ENCODE data around the gene PCP4L1.
"Not testable (repeated sequence)": the region's sequence is repeated elsewhere in the genome, so short reads cannot be mapped to it uniquely, and the experiment has no call there.

Gene PCP4L1

GRCh38 chr1:161229896-161230295, 28.6 kb upstream of the PCP4L1 start:
- no peak for DNase-seq

GRCh38 chr1:161230762-161231161, 27.8 kb upstream of the PCP4L1 start:
- DNase-seq: no peak

GRCh38 chr1:161233102-161233501, 25.4 kb upstream of the PCP4L1 start:
- no peak for DNase-seq

DNA sequence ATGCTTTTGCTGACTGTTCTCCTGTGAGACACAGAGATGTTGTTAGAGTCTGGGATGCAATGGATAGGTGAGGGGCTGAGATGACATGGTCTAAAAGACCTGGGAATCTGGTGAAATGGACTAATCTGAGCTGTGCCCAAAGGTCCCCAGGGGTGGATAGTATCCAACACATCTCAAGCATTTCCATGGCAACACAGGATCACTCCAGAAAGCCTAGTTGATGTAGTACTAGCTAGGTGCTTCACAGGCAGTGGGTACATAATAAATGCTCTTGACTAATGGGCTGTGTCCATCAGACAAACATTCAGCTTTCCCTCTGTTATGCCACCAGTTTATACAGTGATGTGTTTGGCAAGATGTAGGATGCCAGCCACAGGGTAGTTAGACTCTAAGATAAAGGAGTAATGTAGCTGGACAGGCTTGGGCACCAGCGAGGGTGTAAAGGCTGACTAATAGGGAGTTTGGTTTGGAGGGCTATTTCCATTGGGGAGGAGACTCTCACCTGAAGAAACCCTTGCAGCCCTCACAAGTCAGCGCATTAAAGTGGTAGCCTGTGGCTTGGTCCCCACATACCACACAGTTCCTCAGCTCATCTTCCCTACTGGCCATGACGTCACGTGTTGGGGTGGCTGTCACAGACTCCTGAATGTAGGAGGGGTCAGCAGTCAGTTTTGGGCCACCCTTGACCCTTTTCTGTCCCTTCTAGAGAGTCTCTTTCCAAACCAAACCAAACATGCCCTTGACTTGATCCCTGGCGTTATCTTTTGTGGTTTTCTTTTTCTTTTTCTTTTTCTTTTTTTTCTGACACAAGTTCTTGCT, 22.4 kb upstream of the PCP4L1 start:
- DNase-seq: no peak

DNA sequence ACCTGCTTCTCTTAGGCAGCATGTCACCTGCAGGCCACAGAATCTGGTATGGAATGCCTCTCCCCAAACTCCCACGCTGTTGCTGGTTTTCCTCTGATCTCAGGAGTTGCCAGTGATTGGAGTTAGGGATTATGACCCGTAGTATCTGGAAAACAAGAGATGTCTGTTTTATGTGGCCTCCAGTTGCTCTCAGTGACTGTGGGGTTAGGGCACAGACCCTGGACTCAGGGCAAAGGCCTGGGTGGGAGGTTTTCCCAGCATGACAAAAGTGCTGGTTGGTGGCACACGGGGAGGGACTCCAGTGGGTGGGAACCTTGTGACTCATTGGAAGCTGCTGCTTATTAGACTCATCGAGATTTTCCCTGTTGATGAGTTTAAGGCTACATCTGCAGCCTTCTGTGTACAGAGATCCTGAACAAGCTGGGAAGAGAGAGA, 20.5 kb upstream of the PCP4L1 start, which contains the start of gene NR1I3:
TSS of gene NR1I3 (minus strand) at position 165 of the 435 bp plus-strand sequence. CDS start 1,638 bp downstream, outside the sequence.
- no peak for DNase-seq

DNA sequence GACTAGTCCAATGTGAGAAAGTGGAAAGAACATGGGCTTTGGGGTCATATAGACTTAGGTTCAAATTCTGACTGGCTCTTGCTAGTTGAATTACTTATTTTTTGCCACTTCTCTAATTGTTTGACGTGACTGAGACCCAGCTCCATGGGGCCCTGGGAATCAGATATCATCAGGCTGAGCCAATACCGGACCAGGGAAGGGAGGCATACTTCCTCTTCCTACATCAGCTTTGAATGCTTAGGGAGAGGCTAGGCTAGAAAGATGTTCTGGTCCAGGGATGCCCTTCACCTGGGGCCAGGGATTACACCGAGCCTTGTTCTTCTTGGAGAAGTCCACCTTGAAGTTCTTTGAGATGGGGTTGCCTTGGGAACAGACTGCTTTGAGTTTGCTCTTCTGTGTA, 16.9 kb upstream of the PCP4L1 start:
- DNase-seq: no peak

- no peak for DNase-seq
Measured at GRCh38 chr1:161242313-161242712, 16.2 kb upstream of the PCP4L1 start.

DNA sequence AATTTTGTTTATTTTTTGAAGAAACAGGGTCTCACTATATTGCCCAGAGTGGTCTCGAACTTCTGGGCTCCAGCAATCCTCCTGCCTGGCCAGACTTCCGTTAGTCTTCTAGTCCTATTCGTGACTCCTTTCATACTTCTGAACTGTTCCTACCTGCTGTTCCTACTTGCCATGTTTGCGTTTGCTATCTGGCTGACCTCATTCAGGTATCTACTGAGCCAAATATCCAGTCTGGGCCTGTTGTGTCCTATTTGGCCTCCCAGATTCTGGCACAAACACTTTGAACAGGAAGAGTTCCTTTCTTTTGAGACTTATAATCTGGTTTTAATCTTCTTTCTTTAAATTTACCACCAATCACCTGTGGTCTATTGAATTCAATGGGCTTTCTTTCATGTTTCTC, 13.7 kb upstream of the PCP4L1 start:
- no peak for DNase-seq

GRCh38 chr1:161250100-161250499, 8.4 kb upstream of the PCP4L1 start:
- DNase-seq: not testable (repeated sequence)

DNA sequence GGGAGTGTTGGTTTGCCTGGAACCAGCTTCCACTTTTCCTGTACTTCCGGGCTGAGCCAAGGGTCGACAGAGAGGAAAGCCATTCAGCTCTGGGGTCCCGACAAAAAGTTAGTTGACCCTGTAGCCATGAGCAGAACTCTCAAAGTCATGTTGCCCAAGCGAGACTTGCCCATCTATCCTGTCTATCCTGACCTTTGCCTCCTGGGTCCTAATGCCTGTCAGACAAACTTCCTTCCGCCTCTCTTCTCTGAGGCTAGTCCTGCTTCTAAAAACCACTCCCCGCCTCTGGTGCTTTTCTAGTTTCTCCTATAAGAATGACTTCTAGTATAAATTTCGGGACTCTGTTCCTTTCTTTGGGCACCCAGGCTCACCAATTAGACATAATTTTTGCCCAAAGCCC, 7.7 kb upstream of the PCP4L1 start:
- DNase-seq: no peak

DNA sequence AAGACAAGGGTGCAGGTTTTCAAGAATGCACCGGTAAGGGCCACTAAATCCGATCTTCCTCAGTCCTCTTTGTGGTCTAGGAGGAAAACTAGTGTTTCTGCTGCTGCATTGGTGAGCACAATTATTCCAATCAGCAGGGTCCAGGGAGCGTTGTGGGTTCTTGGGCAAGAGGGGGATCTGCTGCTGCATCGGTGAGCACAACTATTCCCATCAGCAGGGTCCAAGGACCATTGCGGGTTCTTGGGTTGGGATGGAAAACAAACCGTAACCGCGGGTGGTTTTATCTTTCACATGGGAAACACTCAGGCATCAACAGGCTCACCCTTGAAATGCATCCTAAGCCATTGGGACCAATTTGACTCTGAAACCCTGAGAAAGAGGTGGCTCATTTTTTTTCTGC, 7.0 kb upstream of the PCP4L1 start:
- DNase-seq: no peak

GRCh38 chr1:161255302-161255701, 3.2 kb upstream of the PCP4L1 start:
- DNase-seq: not testable (repeated sequence)

DNA sequence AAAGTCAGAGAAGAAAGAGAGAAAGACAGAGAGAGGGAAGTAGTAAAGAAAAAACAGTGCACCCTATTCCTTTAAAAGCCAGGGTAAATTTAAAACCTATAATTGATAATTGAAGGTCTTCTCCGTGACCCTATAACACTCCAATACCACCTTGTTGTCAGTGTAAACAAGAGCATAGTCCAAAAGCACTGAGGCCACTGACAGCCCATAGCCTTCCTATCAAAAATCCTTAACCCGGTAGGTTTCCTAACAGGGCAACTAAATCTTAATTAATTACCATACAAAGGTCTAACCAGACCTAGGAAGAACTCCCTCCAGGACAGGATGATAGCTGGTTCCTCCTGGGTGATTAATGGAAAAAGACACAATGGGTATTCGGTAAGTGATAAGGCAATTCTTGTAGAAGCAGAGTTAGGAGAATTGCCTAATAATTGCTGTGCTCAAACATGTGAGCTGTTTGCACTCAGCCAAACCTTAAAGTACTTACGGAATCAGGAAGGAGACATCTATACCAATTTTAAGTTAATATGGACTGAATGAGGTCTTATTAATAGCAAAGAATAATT, 2.5 kb upstream of the PCP4L1 start:
- DNase-seq: not testable (repeated sequence)

GRCh38 chr1:161257109-161257508, 1.4 kb upstream of the PCP4L1 start:
- not testable (repeated sequence) for DNase-seq

- no peak for DNase-seq
Measured at GRCh38 chr1:161259345-161259702, 779 bp downstream of the PCP4L1 start.

DNA sequence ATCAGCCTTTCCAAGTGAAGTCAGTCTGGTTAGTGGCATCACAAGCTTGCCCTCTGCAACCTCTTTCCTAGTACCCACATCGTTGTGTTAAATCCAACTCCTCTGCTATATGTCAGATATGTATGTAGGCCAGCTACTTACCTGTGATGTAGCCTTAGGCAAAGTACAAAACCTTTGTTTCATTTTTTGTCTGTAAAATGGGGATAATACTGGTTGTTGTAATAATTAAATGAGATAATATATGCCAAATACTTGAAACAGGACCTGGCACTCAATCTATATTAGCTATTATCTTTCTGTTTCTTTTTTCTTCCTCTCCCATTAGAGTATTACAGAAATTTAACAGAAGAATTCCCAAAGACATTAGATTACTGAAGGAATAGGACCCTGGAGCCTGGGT, 1.2 kb downstream of the PCP4L1 start:
- DNase-seq: no peak

GRCh38 chr1:161260376-161261260, 2.1 kb downstream of the PCP4L1 start:
- no peak for DNase-seq

- DNase-seq: no peak
Measured at GRCh38 chr1:161261261-161262235, 3.0 kb downstream of the PCP4L1 start.

DNA sequence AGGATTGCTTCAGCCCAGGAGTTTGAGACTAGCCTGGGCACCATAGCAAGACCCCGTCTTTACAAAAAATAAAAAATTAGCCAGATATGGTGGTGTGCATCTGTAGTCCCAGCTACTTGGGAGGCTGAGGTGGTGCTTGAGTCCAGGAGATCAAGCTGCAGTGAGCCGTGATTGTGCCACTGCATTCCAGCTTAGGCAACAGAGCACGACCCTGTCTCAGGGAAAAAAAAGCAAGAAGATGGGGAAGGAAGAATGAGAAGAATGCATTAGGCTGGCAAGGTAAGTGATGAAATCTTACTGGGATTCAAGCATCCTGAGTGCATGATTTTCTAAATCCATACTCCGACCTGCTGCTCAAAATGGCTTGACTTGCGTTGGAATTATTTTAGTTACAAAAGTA, 6.8 kb downstream of the PCP4L1 start:
- no peak for DNase-seq

GRCh38 chr1:161266202-161266601, 7.7 kb downstream of the PCP4L1 start:
- no peak for DNase-seq

DNA sequence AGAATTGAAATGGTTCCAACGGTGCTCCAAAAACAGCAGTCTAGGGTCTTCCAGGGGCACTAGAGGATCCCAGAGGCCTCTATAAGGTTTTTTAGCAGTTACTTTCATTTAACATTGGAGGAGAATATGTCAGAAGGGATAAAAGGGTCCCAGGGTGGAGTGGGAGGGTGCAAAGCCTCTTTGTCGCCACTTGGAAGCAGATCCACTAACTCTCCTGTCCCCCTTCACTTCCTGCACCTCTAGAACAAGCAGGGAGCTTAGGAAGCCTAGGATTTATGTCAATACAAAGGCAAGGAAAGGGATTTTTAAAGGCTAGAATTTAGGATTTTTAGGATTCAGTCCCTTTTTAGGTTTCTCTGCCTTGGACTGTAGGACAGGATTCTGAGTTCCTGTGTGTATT, 8.3 kb downstream of the PCP4L1 start:
- no peak for DNase-seq

- DNase-seq: no peak
Measured at GRCh38 chr1:161267321-161267720, 8.8 kb downstream of the PCP4L1 start.
